Colon (tissue), 2 donors: Measurements from ENCODE around the gene CDH4.

Source experiments
- FAIRE-seq: peaks from 2 replicates; lab custom pipeline; 2012; peaks lifted over from hg19 to GRCh38; lab: Jason Lieb, UNC
- donor health status: control.
- donor health status: control.

The CDH4 gene

GRCh38 chr20:61882716-61883615, 630.9 kb downstream of the CDH4 start:
- FAIRE-seq, result no peak

- FAIRE-seq, result no peak
Observed at GRCh38 chr20:61883857-61884393, 631.9 kb downstream of the CDH4 start.

GRCh38 chr20:61884571-61885389, 632.7 kb downstream of the CDH4 start:
- FAIRE-seq, result no peak

- FAIRE-seq, result no peak
Observed at GRCh38 chr20:61885759-61886715, 634.0 kb downstream of the CDH4 start.

- FAIRE-seq, result no peak
Observed at GRCh38 chr20:61886721-61887595, 634.9 kb downstream of the CDH4 start.

GRCh38 chr20:61887596-61888093, 635.6 kb downstream of the CDH4 start:
- no peak for FAIRE-seq

- FAIRE-seq, result no peak
Observed at GRCh38 chr20:61888101-61888865, 636.2 kb downstream of the CDH4 start.

GRCh38 chr20:61889659-61890058, 637.6 kb downstream of the CDH4 start:
- FAIRE-seq, result no peak

- no peak for FAIRE-seq
Observed at GRCh38 chr20:61890210-61890609, 638.1 kb downstream of the CDH4 start.

GRCh38 chr20:61891476-61891875, 639.4 kb downstream of the CDH4 start:
- FAIRE-seq, result no peak

- no peak for FAIRE-seq
Observed at GRCh38 chr20:61891916-61892649, 640.0 kb downstream of the CDH4 start.

- no peak for FAIRE-seq
Observed at GRCh38 chr20:61895016-61895415, 643.0 kb downstream of the CDH4 start.

GRCh38 chr20:61895686-61896057, 643.6 kb downstream of the CDH4 start:
- FAIRE-seq, result no peak

GRCh38 chr20:61896058-61896961, 644.2 kb downstream of the CDH4 start:
- FAIRE-seq, result no peak

- FAIRE-seq, result no peak
Observed at GRCh38 chr20:61897401-61898295, 645.6 kb downstream of the CDH4 start.

GRCh38 chr20:61898405-61898804, 646.3 kb downstream of the CDH4 start:
- no peak for FAIRE-seq
